ENCODE results near the gene NPC2.
"Not testable (repeated sequence)": the region's sequence is repeated elsewhere in the genome, so short reads cannot be mapped to it uniquely, and the experiment has no call there.

The NPC2 gene

DNA sequence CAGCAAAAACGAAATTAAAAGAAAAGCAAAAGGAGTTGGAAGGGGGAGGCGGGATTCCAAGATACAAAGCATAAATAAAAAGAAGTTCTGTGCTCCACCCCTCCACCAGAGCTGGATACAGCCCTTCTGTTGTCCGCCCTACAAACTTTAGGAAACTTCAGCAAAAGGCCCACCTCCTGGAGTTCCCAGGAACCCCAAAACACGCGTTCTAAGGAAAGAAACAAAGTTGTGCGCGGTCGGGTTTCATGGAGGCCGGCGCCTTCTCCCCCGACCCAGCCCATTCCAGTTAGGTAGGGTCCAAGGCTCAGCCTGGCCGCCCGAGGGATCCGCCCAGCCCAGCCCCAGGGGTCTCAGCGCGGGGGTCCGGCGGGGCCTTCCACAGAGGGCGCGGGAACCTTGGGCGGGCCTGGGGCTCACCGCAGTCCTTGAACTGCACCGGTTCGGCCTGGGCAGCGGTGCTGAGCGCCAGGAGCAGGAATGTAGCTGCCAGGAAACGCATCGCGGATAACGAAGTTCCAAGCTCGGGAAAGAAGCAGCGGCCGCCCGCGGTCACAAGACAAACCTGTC is at the start of gene NPC2:
TSS of gene NPC2 (minus strand) at position 530 of the 567 bp plus-strand sequence. CDS start at position 499, 31 bp downstream.
- H3K4me3 ChIP-seq (ENCODE audit: low read length): peak within 1 kb of the TSS; percentile 97
- peak within 1 kb of the TSS; percentile 96 for H3K9ac ChIP-seq (ENCODE audit: low read length)
- peak; percentile 55 for DNase-seq (ENCODE audit: low read depth)
- H3K9me3 ChIP-seq (ENCODE audit: control insufficient read depth, low read length): no peaks in the 10 kb centered on the region
- peaks cover 1% of the 10 kb centered on the region for H3K36me3 ChIP-seq (ENCODE audit: control insufficient read depth, insufficient read depth, low read length, severe bottlenecking)
- no peaks in the 10 kb centered on the region for H3K27me3 ChIP-seq (replicated peaks; ENCODE audit: control insufficient read depth, insufficient read depth, low read length)
- peaks cover 41% of the 10 kb centered on the region for H3K4me1 ChIP-seq (ENCODE audit: control insufficient read depth, insufficient read depth, low read length)

- H3K9ac ChIP-seq (ENCODE audit: low read length): no peak overlapping the region
- H3K4me1 ChIP-seq (ENCODE audit: control insufficient read depth, insufficient read depth, low read length): peaks cover 8% of the 10 kb centered on the region
- peaks cover 51% of the 10 kb centered on the region for H3K36me3 ChIP-seq (ENCODE audit: control insufficient read depth, insufficient read depth, low read length, severe bottlenecking)
- H3K9me3 ChIP-seq (ENCODE audit: control insufficient read depth, low read length): no peaks in the 10 kb centered on the region
- no peaks in the 10 kb centered on the region for H3K27me3 ChIP-seq (replicated peaks; ENCODE audit: control insufficient read depth, insufficient read depth, low read length)
- no peak overlapping the region for H3K4me3 ChIP-seq (ENCODE audit: low read length)
- no peak for DNase-seq (ENCODE audit: low read depth)
Measured at GRCh38 chr14:74542056-74542685, 49.1 kb upstream of the NPC2 start.

GRCh38 chr14:74541225-74541624 is 48.1 kb upstream of the NPC2 start:
- Histone ChIP-seq H3K4me1 (ENCODE audit: control insufficient read depth, insufficient read depth, low read length) (peaks cover 8% of the 10 kb centered on the region), H3K36me3 (ENCODE audit: control insufficient read depth, insufficient read depth, low read length, severe bottlenecking) (peaks cover 47% of the 10 kb centered on the region), H3K27me3 (replicated peaks; ENCODE audit: control insufficient read depth, insufficient read depth, low read length) (no peaks in the 10 kb centered on the region), H3K4me3 (ENCODE audit: low read length) (no peak overlapping the region), H3K9me3 (ENCODE audit: control insufficient read depth, low read length) (no peaks in the 10 kb centered on the region), H3K9ac (ENCODE audit: low read length) (no peak overlapping the region)
- DNase-seq (ENCODE audit: low read depth): no peak

DNA sequence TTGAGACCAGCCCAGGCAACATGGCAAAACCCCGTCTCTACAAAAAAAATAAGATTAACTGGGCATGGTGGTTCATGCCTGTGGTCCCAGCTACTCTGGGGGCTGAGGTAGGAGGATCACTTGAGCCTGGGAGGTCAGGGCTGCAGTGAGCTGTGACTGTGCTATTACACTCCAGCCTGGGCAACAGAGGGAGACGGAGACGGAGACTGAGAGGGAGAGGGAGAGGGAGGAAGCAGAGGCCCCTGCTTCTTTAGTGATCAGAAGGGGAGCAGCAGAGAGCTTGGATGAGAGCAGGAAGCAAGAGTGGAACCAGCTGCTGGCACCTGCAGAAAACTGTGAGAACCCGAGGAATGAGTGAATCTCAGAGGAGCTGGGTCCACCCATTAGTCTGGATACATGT is 46.4 kb upstream of the NPC2 start:
- H3K27me3 ChIP-seq (replicated peaks; ENCODE audit: control insufficient read depth, insufficient read depth, low read length): no peaks in the 10 kb centered on the region
- peaks cover 8% of the 10 kb centered on the region for H3K4me1 ChIP-seq (ENCODE audit: control insufficient read depth, insufficient read depth, low read length)
- DNase-seq (ENCODE audit: low read depth): no peak
- no peaks in the 10 kb centered on the region for H3K9me3 ChIP-seq (ENCODE audit: control insufficient read depth, low read length)
- no peak overlapping the region for H3K9ac ChIP-seq (ENCODE audit: low read length)
- H3K4me3 ChIP-seq (ENCODE audit: low read length): no peak overlapping the region
- peaks cover 34% of the 10 kb centered on the region for H3K36me3 ChIP-seq (ENCODE audit: control insufficient read depth, insufficient read depth, low read length, severe bottlenecking)

- DNase-seq (ENCODE audit: low read depth): no peak
- H3K4me3 ChIP-seq (ENCODE audit: low read length): no peak overlapping the region
- H3K9me3 ChIP-seq (ENCODE audit: control insufficient read depth, low read length): no peaks in the 10 kb centered on the region
- H3K36me3 ChIP-seq (ENCODE audit: control insufficient read depth, insufficient read depth, low read length, severe bottlenecking): peaks cover 40% of the 10 kb centered on the region
- H3K4me1 ChIP-seq (ENCODE audit: control insufficient read depth, insufficient read depth, low read length): peaks cover 8% of the 10 kb centered on the region
- H3K27me3 ChIP-seq (replicated peaks; ENCODE audit: control insufficient read depth, insufficient read depth, low read length): no peaks in the 10 kb centered on the region
- peak overlapping the region; percentile 29 for H3K9ac ChIP-seq (ENCODE audit: low read length)
Measured at GRCh38 chr14:74538411-74539391, 45.6 kb upstream of the NPC2 start.

- H3K9me3 ChIP-seq (ENCODE audit: control insufficient read depth, low read length); H3K9ac ChIP-seq (ENCODE audit: low read length); H3K4me3 ChIP-seq (ENCODE audit: low read length); DNase-seq (ENCODE audit: low read depth); H3K4me1 ChIP-seq (ENCODE audit: control insufficient read depth, insufficient read depth, low read length); H3K27me3 ChIP-seq (replicated peaks; ENCODE audit: control insufficient read depth, insufficient read depth, low read length): not testable (repeated sequence)
- H3K36me3 ChIP-seq (ENCODE audit: control insufficient read depth, insufficient read depth, low read length, severe bottlenecking): peaks cover 38% of the 10 kb centered on the region
Measured at GRCh38 chr14:74536336-74536735, 43.2 kb upstream of the NPC2 start.

GRCh38 chr14:74535756-74536325 is 42.7 kb upstream of the NPC2 start:
- Histone ChIP-seq H3K4me1 (ENCODE audit: control insufficient read depth, insufficient read depth, low read length) (peaks cover 8% of the 10 kb centered on the region), H3K27me3 (replicated peaks; ENCODE audit: control insufficient read depth, insufficient read depth, low read length) (no peaks in the 10 kb centered on the region), H3K9ac (ENCODE audit: low read length) (no peak overlapping the region), H3K4me3 (ENCODE audit: low read length) (no peak overlapping the region), H3K9me3 (ENCODE audit: control insufficient read depth, low read length) (no peaks in the 10 kb centered on the region), H3K36me3 (ENCODE audit: control insufficient read depth, insufficient read depth, low read length, severe bottlenecking) (peaks cover 37% of the 10 kb centered on the region)
- no peak for DNase-seq (ENCODE audit: low read depth)

DNA sequence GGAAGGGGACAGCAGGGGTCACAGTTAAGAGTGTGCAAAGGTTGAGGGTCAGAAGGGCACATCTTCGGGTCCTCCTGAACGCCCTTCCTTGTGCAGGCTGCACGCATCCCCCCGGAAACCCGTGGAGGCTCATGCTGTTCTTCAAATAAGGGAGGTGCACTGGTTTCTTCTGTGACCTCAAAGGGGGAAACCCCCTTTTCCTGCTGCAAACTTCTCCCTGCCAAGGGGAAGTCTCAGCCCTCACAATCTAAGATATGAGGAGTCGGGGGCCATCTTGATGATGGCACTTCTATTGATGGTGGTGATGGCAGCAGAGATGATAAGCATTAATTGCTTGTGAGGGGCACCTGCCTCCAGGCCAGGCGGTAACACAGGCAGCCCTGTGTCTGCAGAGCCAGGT is 40.5 kb upstream of the NPC2 start:
- Histone ChIP-seq H3K9ac (ENCODE audit: low read length) (no peak overlapping the region), H3K9me3 (ENCODE audit: control insufficient read depth, low read length) (no peaks in the 10 kb centered on the region), H3K4me3 (ENCODE audit: low read length) (no peak overlapping the region), H3K27me3 (replicated peaks; ENCODE audit: control insufficient read depth, insufficient read depth, low read length) (no peaks in the 10 kb centered on the region), H3K4me1 (ENCODE audit: control insufficient read depth, insufficient read depth, low read length) (peaks cover 4% of the 10 kb centered on the region), H3K36me3 (ENCODE audit: control insufficient read depth, insufficient read depth, low read length, severe bottlenecking) (peaks cover 37% of the 10 kb centered on the region)
- DNase-seq (ENCODE audit: low read depth): no peak

GRCh38 chr14:74532246-74532645 is 39.1 kb upstream of the NPC2 start:
- Histone ChIP-seq H3K27me3 (replicated peaks; ENCODE audit: control insufficient read depth, insufficient read depth, low read length) (no peaks in the 10 kb centered on the region), H3K9me3 (ENCODE audit: control insufficient read depth, low read length) (no peaks in the 10 kb centered on the region), H3K36me3 (ENCODE audit: control insufficient read depth, insufficient read depth, low read length, severe bottlenecking) (peaks cover 32% of the 10 kb centered on the region), H3K4me3 (ENCODE audit: low read length) (no peak overlapping the region), H3K4me1 (ENCODE audit: control insufficient read depth, insufficient read depth, low read length) (no peaks in the 10 kb centered on the region), H3K9ac (ENCODE audit: low read length) (peak overlapping the region; percentile 50)
- DNase-seq (ENCODE audit: low read depth): no peak

DNA sequence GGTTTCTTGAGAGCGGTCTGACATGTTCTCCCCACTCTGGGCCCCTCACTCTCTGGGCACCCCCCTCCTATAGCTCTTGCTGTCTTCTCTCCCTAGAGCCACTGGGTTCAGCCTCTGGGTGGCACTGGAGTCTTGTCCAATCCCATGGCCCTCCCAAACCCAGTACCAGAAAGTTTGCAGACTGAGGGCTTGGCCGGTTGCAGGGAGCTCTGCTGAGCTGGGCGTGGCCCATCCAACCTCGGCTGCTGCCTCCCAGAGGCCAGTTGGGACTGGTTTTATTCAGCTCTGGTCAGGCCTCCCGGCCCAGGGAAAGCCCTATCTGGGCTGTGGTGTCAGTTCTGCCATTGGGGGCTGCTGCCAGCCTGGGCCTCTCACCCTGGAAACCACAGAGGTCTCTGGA is 38.4 kb upstream of the NPC2 start:
- Histone ChIP-seq H3K9me3 (ENCODE audit: control insufficient read depth, low read length) (no peaks in the 10 kb centered on the region), H3K4me3 (ENCODE audit: low read length) (no peak overlapping the region), H3K4me1 (ENCODE audit: control insufficient read depth, insufficient read depth, low read length) (no peaks in the 10 kb centered on the region), H3K36me3 (ENCODE audit: control insufficient read depth, insufficient read depth, low read length, severe bottlenecking) (peaks cover 31% of the 10 kb centered on the region), H3K9ac (ENCODE audit: low read length) (peak overlapping the region; percentile 50), H3K27me3 (replicated peaks; ENCODE audit: control insufficient read depth, insufficient read depth, low read length) (no peaks in the 10 kb centered on the region)
- peak; percentile 69 for DNase-seq (ENCODE audit: low read depth)

DNA sequence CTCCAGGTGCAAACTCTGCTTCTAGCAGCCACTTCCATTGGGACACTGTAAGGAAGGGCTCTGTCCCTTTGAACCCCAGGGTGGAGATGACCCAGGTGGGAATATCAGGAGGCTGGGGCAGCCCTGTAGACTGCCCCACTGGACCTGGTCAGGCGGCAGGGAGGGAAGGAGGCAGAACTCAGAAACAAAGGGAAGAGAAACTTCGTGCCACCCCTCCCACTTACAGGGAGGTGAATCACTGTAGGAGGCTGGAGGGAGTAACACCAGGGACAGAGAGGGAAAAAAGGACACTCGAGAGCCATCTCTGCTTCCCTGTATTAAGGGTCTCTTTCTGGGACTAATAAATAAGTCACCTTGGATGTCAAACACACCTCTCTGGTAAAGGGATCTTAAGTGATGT is 37.9 kb upstream of the NPC2 start:
- peak overlapping the region; percentile 50 for H3K9ac ChIP-seq (ENCODE audit: low read length)
- H3K36me3 ChIP-seq (ENCODE audit: control insufficient read depth, insufficient read depth, low read length, severe bottlenecking): peaks cover 31% of the 10 kb centered on the region
- H3K4me1 ChIP-seq (ENCODE audit: control insufficient read depth, insufficient read depth, low read length): no peaks in the 10 kb centered on the region
- no peaks in the 10 kb centered on the region for H3K9me3 ChIP-seq (ENCODE audit: control insufficient read depth, low read length)
- no peak for DNase-seq (ENCODE audit: low read depth)
- H3K27me3 ChIP-seq (replicated peaks; ENCODE audit: control insufficient read depth, insufficient read depth, low read length): no peaks in the 10 kb centered on the region
- no peak overlapping the region for H3K4me3 ChIP-seq (ENCODE audit: low read length)

All from adipocyte (in vitro differentiated cells).